ENCODE measurements around the gene TCAIM. TPM values are rescaled to one million over a fixed set of nuclear protein-coding genes. Genes with fewer than 3 reads are reported as not detected.

The TCAIM gene
- total RNA-seq, 1 experiment from 2014 or later, result 23.8 TPM

DNA sequence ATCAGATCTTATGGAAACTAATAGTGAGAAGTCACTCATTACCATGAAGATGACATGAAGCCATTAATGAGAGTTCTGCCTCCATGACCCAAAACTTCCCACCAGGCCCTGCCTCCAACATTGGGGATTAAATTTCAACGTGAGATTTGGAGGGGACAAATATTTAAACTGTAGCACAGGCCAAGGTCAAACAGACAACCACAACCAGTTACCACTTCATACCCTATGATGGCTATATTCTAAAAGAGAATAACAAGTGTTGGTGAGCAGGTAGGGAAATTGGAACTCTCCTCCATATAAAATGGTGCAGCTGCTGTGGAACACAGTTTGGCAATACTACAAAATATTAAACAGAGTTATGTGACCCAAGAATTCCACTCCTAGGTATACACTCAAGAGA, 36.9 kb downstream of the TCAIM start:
- H3K9ac ChIP-seq (ENCODE audit: extremely low read depth, insufficient read length, low read length), result no peak overlapping the region
- H4K91ac ChIP-seq (ENCODE audit: insufficient read length, low read depth, low read length), result no peak overlapping the region
- H3K79me1 ChIP-seq (ENCODE audit: insufficient read depth, low read depth, low read length, poor library complexity, severe bottlenecking), result no peaks in the 10 kb centered on the region
- Mint-ChIP-seq H3K27ac (no peak overlapping the region), H3K9me3 (peaks cover 22 to 51% of the 10 kb centered on the region in 2 experiments), H3K4me1 (no peaks in the 10 kb centered on the region), H3K27me3 (ENCODE audit: low read depth) (peaks cover 1% of the 10 kb centered on the region; the same call in 1 of the 2 replicates), H3K4me3 (no peak overlapping the region), H3K36me3 (ENCODE audit: insufficient read depth in 1 of 3, low read depth in 3 of 3) (peaks cover 11 to 36% (median 26%) of the 10 kb centered on the region in 3 experiments)
- H3K23ac ChIP-seq (ENCODE audit: insufficient read length, low read depth, low read length), result no peak overlapping the region
- H2BK5ac ChIP-seq (ENCODE audit: insufficient read length, low read length), result no peak overlapping the region
- no peaks in the 10 kb centered on the region for H4K20me1 ChIP-seq (ENCODE audit: control insufficient read depth, insufficient read depth, insufficient read length)
- no peak overlapping the region for H3K4me2 ChIP-seq (ENCODE audit: insufficient read depth, insufficient read length, low read length)
- H3K9me3 ChIP-seq (ENCODE audit: control insufficient read depth, low read depth, low read length), result no peaks in the 10 kb centered on the region
- H3K56ac ChIP-seq (ENCODE audit: insufficient read length, low read depth, low read length), result no peak overlapping the region
- no peaks in the 10 kb centered on the region for H3K4me1 ChIP-seq (ENCODE audit: insufficient read depth, low read length)
- no peak overlapping the region for H2BK15ac ChIP-seq (ENCODE audit: low read depth, low read length)
- no peak overlapping the region for H2AK5ac ChIP-seq (ENCODE audit: insufficient read length, low read length)
- no peak overlapping the region for H3K14ac ChIP-seq (ENCODE audit: insufficient read depth, low read length)
- no CpG with 5 or more reads among the region's 1 CpG for WGBS (ENCODE audit: extremely low coverage, insufficient read length, low lambda C conversion rate)
- DNase-seq, result no peak
- H4K5ac ChIP-seq (ENCODE audit: insufficient read length, low read depth, low read length), result no peak overlapping the region
- H3K79me2 ChIP-seq (ENCODE audit: insufficient read depth, low read length), result no peaks in the 10 kb centered on the region
- H2BK20ac ChIP-seq (ENCODE audit: low read depth, low read length, poor library complexity, severe bottlenecking), result no peak overlapping the region
- H2BK120ac ChIP-seq (ENCODE audit: low read depth, low read length, poor library complexity, severe bottlenecking), result no peak overlapping the region
- no peak overlapping the region for H3K27ac ChIP-seq (ENCODE audit: insufficient read length, low read depth, low read length)
- no peaks in the 10 kb centered on the region for H3K27me3 ChIP-seq (ENCODE audit: insufficient read depth, low read length)
- no peak overlapping the region for H3K18ac ChIP-seq (ENCODE audit: insufficient read length, low read depth, low read length)
- H3K4ac ChIP-seq (ENCODE audit: low read depth, low read length), result no peak overlapping the region
- H4K8ac ChIP-seq (replicated peaks; ENCODE audit: insufficient read length, low read depth, low read length), result no peak overlapping the region
- H3T11ph ChIP-seq (ENCODE audit: low read length), result no peak overlapping the region
- H2AFZ ChIP-seq (ENCODE audit: low read length), result no peak overlapping the region
- no peak for TF ChIP-seq CTCF (conservative IDR thresholded peaks at IDR 0.05)
- H2BK12ac ChIP-seq (ENCODE audit: insufficient read length, low read depth, low read length), result no peak overlapping the region
- H3K23me2 ChIP-seq (ENCODE audit: insufficient read length, low read depth, low read length, poor library complexity, severe bottlenecking), result no peaks in the 10 kb centered on the region

All from H9 (cell line).